ENCODE results near the gene JAZF1. TPM values are rescaled to one million over a fixed set of nuclear protein-coding genes. Genes with fewer than 3 reads are reported as not detected.

JAZF1 gene
- total RNA-seq, 1 donor from 2014 or later: 29.4 TPM

DNA sequence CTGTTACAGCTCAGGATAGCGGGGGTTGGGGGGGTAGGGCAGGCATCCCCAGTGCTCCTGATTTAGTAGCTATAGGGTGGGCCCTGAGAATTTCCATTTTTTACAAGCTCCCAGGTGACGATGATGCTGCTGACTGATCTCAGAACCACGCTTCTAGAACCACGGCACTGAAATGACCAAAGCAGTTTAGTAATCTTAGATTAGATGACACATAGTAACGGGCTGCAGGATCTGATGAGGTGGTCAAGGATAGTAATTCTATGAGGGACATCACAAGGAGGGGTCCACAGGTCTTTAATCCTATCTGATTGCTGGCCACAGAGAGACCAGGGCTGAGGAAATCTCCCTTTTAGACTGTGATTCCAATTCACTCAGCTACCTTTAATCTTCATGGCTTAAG, 167.2 kb downstream of the JAZF1 start:
- H3K4me3 ChIP-seq: no peak overlapping the region
- peaks cover 66% of the 10 kb centered on the region for H3K4me1 ChIP-seq
- no peak overlapping the region for H3K27ac ChIP-seq (replicated peaks)
- DNase-seq: no peak
- no peaks in the 10 kb centered on the region for H3K27me3 ChIP-seq (ENCODE audit: low read depth)
- no peaks in the 10 kb centered on the region for H3K9me3 ChIP-seq (replicated peaks)
- TF ChIP-seq, protein P1, sequence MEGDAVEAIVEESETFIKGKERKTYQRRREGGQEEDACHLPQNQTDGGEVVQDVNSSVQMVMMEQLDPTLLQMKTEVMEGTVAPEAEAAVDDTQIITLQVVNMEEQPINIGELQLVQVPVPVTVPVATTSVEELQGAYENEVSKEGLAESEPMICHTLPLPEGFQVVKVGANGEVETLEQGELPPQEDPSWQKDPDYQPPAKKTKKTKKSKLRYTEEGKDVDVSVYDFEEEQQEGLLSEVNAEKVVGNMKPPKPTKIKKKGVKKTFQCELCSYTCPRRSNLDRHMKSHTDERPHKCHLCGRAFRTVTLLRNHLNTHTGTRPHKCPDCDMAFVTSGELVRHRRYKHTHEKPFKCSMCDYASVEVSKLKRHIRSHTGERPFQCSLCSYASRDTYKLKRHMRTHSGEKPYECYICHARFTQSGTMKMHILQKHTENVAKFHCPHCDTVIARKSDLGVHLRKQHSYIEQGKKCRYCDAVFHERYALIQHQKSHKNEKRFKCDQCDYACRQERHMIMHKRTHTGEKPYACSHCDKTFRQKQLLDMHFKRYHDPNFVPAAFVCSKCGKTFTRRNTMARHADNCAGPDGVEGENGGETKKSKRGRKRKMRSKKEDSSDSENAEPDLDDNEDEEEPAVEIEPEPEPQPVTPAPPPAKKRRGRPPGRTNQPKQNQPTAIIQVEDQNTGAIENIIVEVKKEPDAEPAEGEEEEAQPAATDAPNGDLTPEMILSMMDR (IDR thresholded peaks at IDR 0.05; ENCODE audit: borderline replicate concordance): no peak
- intact Hi-C loops (cut with micrococcal nuclease): no loop called here
- no peaks in the 10 kb centered on the region for H3K36me3 ChIP-seq

DNA sequence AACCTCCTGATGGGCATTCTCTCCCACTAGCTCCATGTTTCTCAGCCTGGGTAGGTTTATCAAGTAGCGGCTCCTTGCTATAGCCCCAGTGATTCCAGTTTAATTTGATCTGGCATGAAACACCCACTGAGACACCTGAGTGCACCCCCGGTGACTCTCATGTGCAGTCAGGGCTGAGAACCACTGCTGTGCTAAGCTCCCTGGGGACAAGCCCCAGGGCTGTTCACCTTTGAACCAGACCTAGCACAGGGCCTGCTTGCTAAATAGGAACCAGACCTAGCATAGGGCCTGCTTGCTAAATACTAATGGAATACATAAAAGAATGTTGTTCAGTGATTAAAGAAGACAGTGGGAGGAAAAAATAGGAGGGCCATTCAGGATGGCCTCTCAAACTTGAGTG, 167.6 kb downstream of the JAZF1 start:
- H3K27me3 ChIP-seq (ENCODE audit: low read depth): no peaks in the 10 kb centered on the region
- TF ChIP-seq, protein P1 (IDR thresholded peaks at IDR 0.05; ENCODE audit: borderline replicate concordance): no peak
- H3K36me3 ChIP-seq: no peaks in the 10 kb centered on the region
- peaks cover 65% of the 10 kb centered on the region for H3K4me1 ChIP-seq
- DNase-seq: no peak
- no peak overlapping the region for H3K27ac ChIP-seq (replicated peaks)
- intact Hi-C loops (cut with micrococcal nuclease): no loop called here
- H3K9me3 ChIP-seq (replicated peaks): no peaks in the 10 kb centered on the region
- no peak overlapping the region for H3K4me3 ChIP-seq

DNA sequence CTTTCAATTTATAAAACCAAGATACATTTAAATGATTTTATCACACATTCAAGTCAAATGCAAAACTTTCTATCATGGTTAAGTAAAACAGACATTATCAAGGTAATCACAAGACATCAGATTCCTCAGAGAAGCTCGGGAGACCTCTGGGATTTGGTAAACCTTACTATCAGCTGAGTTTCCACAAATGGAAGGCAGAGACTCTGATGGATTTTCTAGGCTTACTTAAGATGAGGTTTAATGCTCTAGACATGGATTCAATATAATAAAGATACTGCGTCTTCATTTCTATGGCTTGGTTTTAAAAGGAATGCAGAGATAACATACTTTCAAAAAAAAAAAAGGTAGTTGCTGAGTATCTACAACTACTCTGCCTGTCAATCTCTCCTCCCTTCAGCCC, 171.7 kb downstream of the JAZF1 start:
- H3K27me3 ChIP-seq (ENCODE audit: low read depth): no peaks in the 10 kb centered on the region
- intact Hi-C loops (cut with micrococcal nuclease): no loop called here
- peaks cover 55% of the 10 kb centered on the region for H3K4me1 ChIP-seq
- DNase-seq: no peak
- no peaks in the 10 kb centered on the region for H3K36me3 ChIP-seq
- TF ChIP-seq, protein P1 (IDR thresholded peaks at IDR 0.05; ENCODE audit: borderline replicate concordance): no peak
- H3K4me3 ChIP-seq: no peak overlapping the region
- no peak overlapping the region for H3K27ac ChIP-seq (replicated peaks)
- no peaks in the 10 kb centered on the region for H3K9me3 ChIP-seq (replicated peaks)

DNA sequence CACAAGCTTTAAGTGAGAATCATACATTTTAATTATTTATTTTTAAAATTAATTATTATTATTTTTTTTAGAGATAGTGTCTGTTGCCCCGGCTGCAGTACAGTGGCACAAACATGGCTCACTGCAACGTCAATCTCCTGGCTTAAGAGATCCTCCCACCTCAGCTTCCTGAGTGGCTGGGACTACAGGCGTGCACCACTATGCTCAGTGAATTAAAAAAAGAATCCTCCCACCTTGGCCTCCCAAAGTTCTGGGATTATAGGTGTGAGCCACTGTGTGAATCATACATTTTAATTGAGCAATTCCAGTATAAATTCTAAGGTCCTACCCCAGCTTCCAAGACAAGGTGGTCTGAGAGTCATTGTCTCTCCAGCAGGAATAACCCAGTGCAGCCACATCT, 172.4 kb downstream of the JAZF1 start:
- H3K4me3 ChIP-seq: no peak overlapping the region
- DNase-seq: no peak
- H3K36me3 ChIP-seq: no peaks in the 10 kb centered on the region
- TF ChIP-seq, protein P1 (IDR thresholded peaks at IDR 0.05; ENCODE audit: borderline replicate concordance): no peak
- H3K9me3 ChIP-seq (replicated peaks): no peaks in the 10 kb centered on the region
- intact Hi-C loops (cut with micrococcal nuclease): no loop called here
- no peaks in the 10 kb centered on the region for H3K27me3 ChIP-seq (ENCODE audit: low read depth)
- H3K27ac ChIP-seq (replicated peaks): no peak overlapping the region
- H3K4me1 ChIP-seq: peaks cover 48% of the 10 kb centered on the region

DNA sequence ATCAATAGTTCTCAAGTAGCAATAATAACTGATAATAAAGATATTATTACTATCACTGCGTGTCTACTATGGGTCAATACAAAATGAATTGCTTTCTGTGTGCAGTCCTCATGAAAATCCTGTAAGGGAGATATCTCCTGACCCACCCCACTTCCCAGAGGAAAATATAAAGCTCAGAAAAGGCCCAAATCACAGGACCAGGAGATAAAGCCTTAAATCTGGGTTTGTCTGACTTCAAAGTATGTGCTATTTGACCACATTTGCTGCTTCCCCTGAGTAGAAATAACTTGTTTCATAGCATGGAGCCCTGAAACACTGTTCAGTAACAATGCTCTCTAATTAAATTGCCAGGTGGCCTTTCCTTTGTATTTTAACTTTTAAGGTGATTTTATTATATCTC, 174.1 kb downstream of the JAZF1 start:
- H3K4me1 ChIP-seq: peaks cover 43% of the 10 kb centered on the region
- no peaks in the 10 kb centered on the region for H3K27me3 ChIP-seq (ENCODE audit: low read depth)
- intact Hi-C loops (cut with micrococcal nuclease): no loop called here
- H3K27ac ChIP-seq (replicated peaks): no peak overlapping the region
- no peak overlapping the region for H3K4me3 ChIP-seq
- DNase-seq: no peak
- no peaks in the 10 kb centered on the region for H3K9me3 ChIP-seq (replicated peaks)
- TF ChIP-seq, protein P1 (IDR thresholded peaks at IDR 0.05; ENCODE audit: borderline replicate concordance): no peak
- H3K36me3 ChIP-seq: no peaks in the 10 kb centered on the region

DNA sequence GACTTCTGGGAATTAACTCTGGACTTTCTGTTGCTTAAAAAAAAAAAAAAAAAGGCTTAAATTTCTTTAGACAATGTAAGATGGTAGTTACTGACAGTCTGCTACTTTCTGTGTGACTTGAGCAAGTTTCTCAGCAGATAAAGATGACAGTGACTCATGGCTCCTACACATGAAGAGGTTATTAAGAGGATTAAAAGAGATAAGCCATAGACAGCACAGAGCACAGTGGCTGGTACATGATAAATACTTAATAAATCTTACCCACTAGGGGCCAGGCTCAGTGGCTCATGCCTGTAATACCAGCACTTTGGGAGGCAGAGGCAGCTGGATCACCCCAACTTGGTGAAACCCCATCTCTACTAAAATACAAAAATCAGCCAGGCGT, 174.8 kb downstream of the JAZF1 start:
- TF ChIP-seq, protein P1 (IDR thresholded peaks at IDR 0.05; ENCODE audit: borderline replicate concordance): no peak
- H3K4me3 ChIP-seq: no peak overlapping the region
- intact Hi-C loops (cut with micrococcal nuclease): no loop called here
- no peaks in the 10 kb centered on the region for H3K9me3 ChIP-seq (replicated peaks)
- peak overlapping the region; percentile 81 for H3K27ac ChIP-seq (replicated peaks)
- no peaks in the 10 kb centered on the region for H3K27me3 ChIP-seq (ENCODE audit: low read depth)
- H3K4me1 ChIP-seq: peaks cover 45% of the 10 kb centered on the region
- no peak for DNase-seq
- no peaks in the 10 kb centered on the region for H3K36me3 ChIP-seq

Data from left ventricle myocardium inferior (tissue), 1 donor.